Spleen (tissue), 11 donors: ENCODE measurements around the gene ZNF831. TPM values are rescaled to one million over a fixed set of nuclear protein-coding genes. Genes with fewer than 3 reads are reported as not detected.

Source experiments
- DNase-seq: peaks from one replicate; pipeline ENCODE4 v3.0.0-alpha.2; 2020
- H3K27ac ChIP-seq, 8 donors: fragments of 200-600 bp; sonication (generic) in 7 of 8; 1 replicate in 4 of 8; 2 replicates in 4 of 8; pipeline versions ENCODE4 v1.5.0 to v1.8.0; 2016 to 2021; ENCODE audit warnings: inconsistent platforms in 4 of 8, mild to moderate bottlenecking in 4 of 8, moderate library complexity in 1 of 8
- H3K27me3 ChIP-seq, 7 donors: fragments of 200-600 bp; sonication (generic) in 6 of 7; replicated peaks in 1 of 7; 1 replicate in 4 of 7; 2 replicates in 3 of 7; pipeline versions ENCODE4 v1.5.0 to v1.8.0; 2016 to 2021; ENCODE audit warnings: inconsistent platforms in 3 of 7, mild to moderate bottlenecking in 1 of 7
- H3K36me3 ChIP-seq, 6 donors: fragments of 200-600 bp; sonication (generic) in 5 of 6; 1 replicate in 4 of 6; 2 replicates in 2 of 6; pipeline versions ENCODE4 v1.5.0 to v1.8.0; 2016 to 2021; ENCODE audit warnings: inconsistent platforms in 2 of 6
- H3K4me1 ChIP-seq, 6 donors: fragments of 200-600 bp; sonication (generic) in 5 of 6; 1 replicate in 3 of 6; 2 replicates in 3 of 6; pipeline versions ENCODE4 v1.5.0 to v1.8.0; 2016 to 2021; ENCODE audit warnings: inconsistent platforms in 3 of 6
- H3K4me3 ChIP-seq, 8 donors: fragments of 200-600 bp; sonication (generic) in 7 of 8; 1 replicate in 4 of 8; 2 replicates in 4 of 8; pipeline versions ENCODE4 v1.5.0 to v1.8.0; 2016 to 2021; ENCODE audit warnings: inconsistent platforms in 4 of 8, mild to moderate bottlenecking in 4 of 8, moderate library complexity in 2 of 8
- H3K9me3 ChIP-seq, 8 donors: fragments of 200-600 bp; sonication (generic) in 7 of 8; 1 replicate in 4 of 8; 2 replicates in 4 of 8; pipeline versions ENCODE4 v1.5.0 to v1.8.0; 2016 to 2021; ENCODE audit warnings: inconsistent platforms in 4 of 8
- CTCF ChIP-seq, 11 experiments: fragments of 200-600 bp in 7 of 11; fragments of 450-650 bp in 4 of 11; sonication (generic) in 4 of 11; IDR thresholded peaks in 8 of 11; conservative IDR thresholded peaks in 3 of 11; 1 replicate in 7 of 11; 2 replicates in 4 of 11; pipeline versions ENCODE4 v1.4.0 to v1.8.0; 2016 to 2021; ENCODE audit warnings: antibody characterized with exemption in 11 of 11, inconsistent platforms in 4 of 11, mild to moderate bottlenecking in 1 of 11
- POLR2A ChIP-seq, 3 donors: fragments of 450-650 bp; IDR thresholded peaks; one replicate each; pipeline ENCODE4 v1.5.1; 2017; ENCODE audit warnings: antibody characterized with exemption in 3 of 3, mild to moderate bottlenecking in 1 of 3
- POLR2AphosphoS5 ChIP-seq, 3 donors: sonication (generic); formaldehyde crosslinking; IDR thresholded peaks; one replicate each; pipeline ENCODE4 v1.5.1; 2017; ENCODE audit warnings: antibody characterized with exemption in 3 of 3
- WGBS, 5 donors: extraction: QIAGEN DNeasy Blood & Tissue Kit in 3 of 5; methylation state at CpG; one replicate each; pipeline versions ENCODE4 v1.1.5 to v1.1.7; 2013 to 2018; 5-methylcytosine and 5-hydroxymethylcytosine counted together
- intact Hi-C: fragments of 100-400 bp; cut with DNase I; formaldehyde crosslinking; loops from one replicate; pipeline ENCODE4 v1.15.0; 2023; ENCODE audit warnings: low total_unique reads
- polyA plus RNA-seq, 3 donors: library from polyadenylated mRNA; stranded (reverse); fragments of 200-250 nt; gene quantifications; one replicate each; pipeline ENCODE4 v1.2.1, GENCODE V29; 2013
- total RNA-seq, 7 donors: library from RNA; depleted of rRNA in 3 of 7; stranded (reverse); fragments of >200 nt in 3 of 7; fragmentation: NEBNext Ultra II Directional in 4 of 7; extraction: Animal tissue kit (Norgen Biotek cat#: 25700) in 4 of 7; gene quantifications; one replicate each; pipeline versions ENCODE4 v1.1.0 to v1.2.1, GENCODE V29; 2016 to 2021
- donor health status: healthy with polysubstance abuse.
- donor health status: DM: no; HTN: no; CAD: no; lungs with moderate emphysema.
- donor health status: DM: no; HTN: no; CAD: no.
- donor health status: Bipolar disorder and iron deficiency.
- donor health status: healthy.
- donor health status: DM: no; HTN: no; CAD: no.
- donor health status: DM: yes; HTN: yes; CAD: no.

Gene ZNF831
- total and polyA plus RNA-seq, 10 donors: 1.2 to 29.2 (median 10.3) TPM

GRCh38 chr20:59157531-59157930 is 6.1 kb upstream of the ZNF831 start:
- no peaks in the 10 kb centered on the region for H3K9me3 ChIP-seq
- peaks cover 0 to 73% (median 30%) of the 10 kb centered on the region in 6 donors for H3K4me1 ChIP-seq
- no peak for TF ChIP-seq POLR2A (IDR thresholded peaks at IDR 0.05)
- H3K4me3 ChIP-seq: no peak overlapping the region
- H3K27me3 ChIP-seq: peaks cover 0 to 8% (median 0%) of the 10 kb centered on the region in 7 donors
- H3K36me3 ChIP-seq: no peaks in the 10 kb centered on the region
- peak overlapping the region in 1 of 8 donors; percentile 89 for H3K27ac ChIP-seq
- intact Hi-C loops: no loop called here
- DNase-seq: no peak

GRCh38 chr20:59157961-59158541 is 5.6 kb upstream of the ZNF831 start:
- Histone ChIP-seq H3K27ac (peak overlapping the region in 3 of 8 donors; percentile 0 to 94 (median 89)), H3K27me3 (peaks cover 0 to 8% (median 0%) of the 10 kb centered on the region in 7 donors), H3K9me3 (no peaks in the 10 kb centered on the region), H3K4me1 (peaks cover 0 to 73% (median 26%) of the 10 kb centered on the region in 6 donors), H3K4me3 (no peak overlapping the region), H3K36me3 (no peaks in the 10 kb centered on the region)
- DNase-seq: no peak
- intact Hi-C loops: no loop called here
- 78 to 87% (median 84%) methylated on average over 12 of the region's 12 CpGs for WGBS, 5 donors
- TF ChIP-seq POLR2A (IDR thresholded peaks at IDR 0.05) (no peak), CTCF (IDR thresholded peaks at IDR 0.05 in 8 of 11, conservative IDR thresholded peaks at IDR 0.05 in 3 of 11) (no peak), POLR2AphosphoS5 (IDR thresholded peaks at IDR 0.05) (no peak)

GRCh38 chr20:59158673-59159072 is 4.9 kb upstream of the ZNF831 start:
- H3K27me3 ChIP-seq: peaks cover 0 to 8% (median 0%) of the 10 kb centered on the region in 7 donors
- DNase-seq: no peak
- no peak overlapping the region for H3K4me3 ChIP-seq
- H3K27ac ChIP-seq: peak overlapping the region in 3 of 8 donors; percentile 89 to 94 (median 90)
- no peaks in the 10 kb centered on the region for H3K36me3 ChIP-seq
- peaks cover 0 to 73% (median 30%) of the 10 kb centered on the region in 6 donors for H3K4me1 ChIP-seq
- intact Hi-C loops: no loop called here
- WGBS, 5 donors: 89 to 93% (median 91%) methylated on average over 6 of the region's 6 CpGs
- no peak for TF ChIP-seq POLR2A (IDR thresholded peaks at IDR 0.05)
- TF ChIP-seq POLR2AphosphoS5 (IDR thresholded peaks at IDR 0.05): no peak
- TF ChIP-seq CTCF (IDR thresholded peaks at IDR 0.05 in 8 of 11, conservative IDR thresholded peaks at IDR 0.05 in 3 of 11): no peak
- no peaks in the 10 kb centered on the region for H3K9me3 ChIP-seq

- Histone ChIP-seq H3K4me1 (peaks cover 0 to 73% (median 32%) of the 10 kb centered on the region in 6 donors), H3K9me3 (no peaks in the 10 kb centered on the region), H3K27me3 (peaks cover 0 to 8% (median 0%) of the 10 kb centered on the region in 7 donors), H3K36me3 (no peaks in the 10 kb centered on the region), H3K4me3 (peak overlapping the region in 3 of 8 donors; percentile 22 to 66 (median 33)), H3K27ac (peak overlapping the region in 6 of 8 donors; percentile 62 to 94 (median 90))
- intact Hi-C loops: no loop called here
- WGBS, 5 donors: 46 to 72% (median 65%) methylated on average over 3 of the region's 3 CpGs
- TF ChIP-seq CTCF (IDR thresholded peaks at IDR 0.05 in 8 of 11, conservative IDR thresholded peaks at IDR 0.05 in 3 of 11) (no peak), POLR2A (IDR thresholded peaks at IDR 0.05) (no peak)
- DNase-seq: no peak
Observed at GRCh38 chr20:59159091-59159490, 4.5 kb upstream of the ZNF831 start.
